ENCODE results near the gene PELI2. TPM values are rescaled to one million over a fixed set of nuclear protein-coding genes. Genes with fewer than 3 reads are reported as not detected.

Gene PELI2
- total RNA-seq, 1 experiment from 2014 or later, result 19.5 TPM

- Mint-ChIP-seq H3K27me3 (ENCODE audit: unreplicated experiment) (no peaks in the 10 kb centered on the region), H3K36me3 (ENCODE audit: insufficient read depth, unreplicated experiment) (no peaks in the 10 kb centered on the region), H3K4me1 (ENCODE audit: low read depth, unreplicated experiment) (no peaks in the 10 kb centered on the region), H3K27ac (ENCODE audit: unreplicated experiment) (no peak overlapping the region), H3K4me3 (ENCODE audit: low read depth, unreplicated experiment) (no peak overlapping the region), H3K9me3 (ENCODE audit: low read depth, unreplicated experiment) (peaks cover 3% of the 10 kb centered on the region)
- no peak for TF ChIP-seq CTCF (IDR thresholded peaks at IDR 0.05; ENCODE audit: unreplicated experiment)
- no peak for DNase-seq
- intact Hi-C loops (cut with micrococcal nuclease; ENCODE audit: unreplicated experiment), result no loop called here
- BruUV-seq (replicated peaks), result no TSS peak
- CTCF ChIA-PET, result no interaction called here
These were observed 144.3 kb downstream of the PELI2 start for GRCh38 chr14:56262530-56262929.

GRCh38 chr14:56268039-56268438 lies 149.8 kb downstream of the PELI2 start:
- no peaks in the 10 kb centered on the region for H3K36me3 Mint-ChIP-seq (ENCODE audit: insufficient read depth, unreplicated experiment)
- CTCF ChIA-PET, result no interaction called here

GRCh38 chr14:56268673-56269072 lies 150.5 kb downstream of the PELI2 start:
- CTCF ChIA-PET, result no interaction called here
- H3K27ac Mint-ChIP-seq (ENCODE audit: unreplicated experiment), result no peak overlapping the region

More at GRCh38 chr14:56268039-56268438, 149.8 kb downstream of the PELI2 start:
- DNase-seq, result no peak
- no peaks in the 10 kb centered on the region for H3K27me3 Mint-ChIP-seq (ENCODE audit: unreplicated experiment)
- intact Hi-C loops (cut with micrococcal nuclease; ENCODE audit: unreplicated experiment), result no loop called here
- no peaks in the 10 kb centered on the region for H3K9me3 Mint-ChIP-seq (ENCODE audit: low read depth, unreplicated experiment)
- no peak overlapping the region for H3K27ac Mint-ChIP-seq (ENCODE audit: unreplicated experiment)
- no peak for TF ChIP-seq CTCF (IDR thresholded peaks at IDR 0.05; ENCODE audit: unreplicated experiment)
- no peak overlapping the region for H3K4me3 Mint-ChIP-seq (ENCODE audit: low read depth, unreplicated experiment)
- no TSS peak for BruUV-seq (replicated peaks)
- no peaks in the 10 kb centered on the region for H3K4me1 Mint-ChIP-seq (ENCODE audit: low read depth, unreplicated experiment)

GRCh38 chr14:56270921-56271320 lies 152.7 kb downstream of the PELI2 start:
- no peak overlapping the region for H3K27ac Mint-ChIP-seq (ENCODE audit: unreplicated experiment)
- no peak for DNase-seq
- no peak for TF ChIP-seq CTCF (IDR thresholded peaks at IDR 0.05; ENCODE audit: unreplicated experiment)
- BruUV-seq (replicated peaks), result no TSS peak
- H3K27me3 Mint-ChIP-seq (ENCODE audit: unreplicated experiment), result no peaks in the 10 kb centered on the region
- intact Hi-C loops (cut with micrococcal nuclease; ENCODE audit: unreplicated experiment), result no loop called here
- no peaks in the 10 kb centered on the region for H3K36me3 Mint-ChIP-seq (ENCODE audit: insufficient read depth, unreplicated experiment)
- H3K9me3 Mint-ChIP-seq (ENCODE audit: low read depth, unreplicated experiment), result no peaks in the 10 kb centered on the region
- no peak overlapping the region for H3K4me3 Mint-ChIP-seq (ENCODE audit: low read depth, unreplicated experiment)
- CTCF ChIA-PET, result no interaction called here
- no peaks in the 10 kb centered on the region for H3K4me1 Mint-ChIP-seq (ENCODE audit: low read depth, unreplicated experiment)

More at GRCh38 chr14:56268673-56269072, 150.5 kb downstream of the PELI2 start:
- Mint-ChIP-seq H3K36me3 (ENCODE audit: insufficient read depth, unreplicated experiment) (no peaks in the 10 kb centered on the region), H3K9me3 (ENCODE audit: low read depth, unreplicated experiment) (no peaks in the 10 kb centered on the region), H3K4me1 (ENCODE audit: low read depth, unreplicated experiment) (no peaks in the 10 kb centered on the region), H3K27me3 (ENCODE audit: unreplicated experiment) (no peaks in the 10 kb centered on the region), H3K4me3 (ENCODE audit: low read depth, unreplicated experiment) (no peak overlapping the region)
- no peak for TF ChIP-seq CTCF (IDR thresholded peaks at IDR 0.05; ENCODE audit: unreplicated experiment)
- intact Hi-C loops (cut with micrococcal nuclease; ENCODE audit: unreplicated experiment), result no loop called here
- no peak for DNase-seq
- BruUV-seq (replicated peaks), result no TSS peak
